ENCODE results near the gene OR52N4.
A peak's percentile ranks its signal among the peaks of the same experiment; 100 is the strongest.
"Not testable (repeated sequence)": the region's sequence is repeated elsewhere in the genome, so short reads cannot be mapped to it uniquely, and the experiment has no call there.

Gene OR52N4

DNA sequence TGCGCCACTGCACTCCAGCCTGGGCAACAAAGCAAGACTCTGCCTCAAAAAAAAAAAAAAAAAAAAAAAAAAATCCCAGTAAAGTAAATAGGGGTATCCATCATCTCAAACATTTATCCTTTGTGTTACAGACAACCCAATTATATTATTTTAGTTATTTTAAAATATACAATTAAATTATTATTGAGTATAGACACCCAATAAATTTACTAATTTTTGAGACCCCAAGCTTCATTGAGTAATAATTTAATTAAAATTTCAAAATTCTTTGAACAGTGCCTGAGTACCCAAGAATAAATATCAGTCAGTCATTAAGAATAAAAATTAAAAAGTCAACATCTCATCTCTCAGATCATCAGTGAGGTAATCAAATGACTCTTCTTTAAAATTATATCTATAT lies at the start of gene OR52N4:
Gene OR52N4, plus strand, starts transcription at position 301 of the 400 bp plus-strand sequence. CDS start 498 bp downstream, outside the sequence.
- H3K36me3 ChIP-seq (ENCODE audit: insufficient read depth): no peaks in the 10 kb centered on the region
- no peak within 1 kb of the TSS for H3K27ac ChIP-seq
- H3K4me3 ChIP-seq (IDR thresholded peaks at IDR 0.05; ENCODE audit: insufficient read depth, low read depth, low read length): no peak within 1 kb of the TSS
- no peak within 1 kb of the TSS for H3K4me2 ChIP-seq
- no peaks in the 10 kb centered on the region for H4K20me1 ChIP-seq (ENCODE audit: insufficient read depth)
- no peaks in the 10 kb centered on the region for H3K79me2 ChIP-seq (ENCODE audit: insufficient read depth, low read depth)
- no peaks in the 10 kb centered on the region for H3K27me3 ChIP-seq (ENCODE audit: insufficient read depth, low read depth)
- TF ChIP-seq, protein P1, sequence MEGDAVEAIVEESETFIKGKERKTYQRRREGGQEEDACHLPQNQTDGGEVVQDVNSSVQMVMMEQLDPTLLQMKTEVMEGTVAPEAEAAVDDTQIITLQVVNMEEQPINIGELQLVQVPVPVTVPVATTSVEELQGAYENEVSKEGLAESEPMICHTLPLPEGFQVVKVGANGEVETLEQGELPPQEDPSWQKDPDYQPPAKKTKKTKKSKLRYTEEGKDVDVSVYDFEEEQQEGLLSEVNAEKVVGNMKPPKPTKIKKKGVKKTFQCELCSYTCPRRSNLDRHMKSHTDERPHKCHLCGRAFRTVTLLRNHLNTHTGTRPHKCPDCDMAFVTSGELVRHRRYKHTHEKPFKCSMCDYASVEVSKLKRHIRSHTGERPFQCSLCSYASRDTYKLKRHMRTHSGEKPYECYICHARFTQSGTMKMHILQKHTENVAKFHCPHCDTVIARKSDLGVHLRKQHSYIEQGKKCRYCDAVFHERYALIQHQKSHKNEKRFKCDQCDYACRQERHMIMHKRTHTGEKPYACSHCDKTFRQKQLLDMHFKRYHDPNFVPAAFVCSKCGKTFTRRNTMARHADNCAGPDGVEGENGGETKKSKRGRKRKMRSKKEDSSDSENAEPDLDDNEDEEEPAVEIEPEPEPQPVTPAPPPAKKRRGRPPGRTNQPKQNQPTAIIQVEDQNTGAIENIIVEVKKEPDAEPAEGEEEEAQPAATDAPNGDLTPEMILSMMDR (conservative IDR thresholded peaks at IDR 0.05; ENCODE audit: low read depth, low read length): no peak
- no peaks in the 10 kb centered on the region for H3K4me1 ChIP-seq (ENCODE audit: low read depth, poor library complexity, severe bottlenecking)
- H3K9ac ChIP-seq: no peak within 1 kb of the TSS
- no peak within 1 kb of the TSS for H2AFZ ChIP-seq (ENCODE audit: low read depth)

DNA sequence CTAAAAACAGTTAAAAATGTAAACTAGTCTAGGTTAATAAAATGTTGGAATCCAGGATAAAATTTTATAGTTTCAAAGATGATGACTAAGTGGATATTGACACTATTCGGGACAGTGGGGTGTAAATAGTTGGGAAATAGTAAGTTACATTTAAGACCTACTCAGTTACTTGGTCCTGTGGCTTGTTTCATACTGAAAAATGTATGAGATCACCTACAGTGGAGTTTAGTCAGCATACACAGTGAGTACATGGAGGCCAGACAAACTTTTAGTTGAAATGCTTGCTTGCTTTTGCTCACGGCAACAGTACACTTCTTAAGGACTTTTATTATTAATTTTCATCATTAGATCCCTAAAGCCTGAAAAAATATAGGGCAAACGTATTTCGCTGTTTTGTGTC lies 48.4 kb upstream of the OR52N4 start:
- Histone ChIP-seq H3K4me3 (IDR thresholded peaks at IDR 0.05; ENCODE audit: insufficient read depth, low read depth, low read length) (no peak overlapping the region), H3K27ac (no peak overlapping the region), H4K20me1 (ENCODE audit: insufficient read depth) (no peaks in the 10 kb centered on the region), H3K9ac (no peak overlapping the region), H3K4me2 (no peak overlapping the region), H3K27me3 (ENCODE audit: insufficient read depth, low read depth) (no peaks in the 10 kb centered on the region), H3K79me2 (ENCODE audit: insufficient read depth, low read depth) (no peaks in the 10 kb centered on the region), H3K4me1 (ENCODE audit: low read depth, poor library complexity, severe bottlenecking) (no peaks in the 10 kb centered on the region), H3K36me3 (ENCODE audit: insufficient read depth) (no peaks in the 10 kb centered on the region), H2AFZ (ENCODE audit: low read depth) (no peak overlapping the region)
- TF ChIP-seq, protein P1 (conservative IDR thresholded peaks at IDR 0.05; ENCODE audit: low read depth, low read length): no peak

DNA sequence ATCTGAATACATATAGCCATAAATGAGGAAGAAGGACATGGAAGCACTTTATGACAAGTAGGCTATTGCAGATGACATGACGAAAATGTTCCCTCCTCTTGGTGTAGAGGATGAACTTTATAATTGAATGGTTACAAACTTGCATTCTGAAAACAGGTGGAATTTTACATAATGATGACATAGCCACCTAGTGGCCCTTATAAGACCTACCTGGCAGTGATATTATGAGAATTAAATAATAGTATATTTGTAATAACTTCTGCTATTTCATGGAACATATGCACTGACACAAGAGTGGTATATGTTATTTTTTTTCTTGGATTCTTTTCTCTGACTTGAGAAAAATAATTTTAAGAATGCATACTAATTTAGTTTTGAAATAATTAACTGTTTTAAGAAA lies 41.5 kb upstream of the OR52N4 start:
- H3K27ac ChIP-seq: no peak overlapping the region
- H3K4me2 ChIP-seq: no peak overlapping the region
- H3K9ac ChIP-seq: no peak overlapping the region
- no peaks in the 10 kb centered on the region for H3K79me2 ChIP-seq (ENCODE audit: insufficient read depth, low read depth)
- no peak overlapping the region for H2AFZ ChIP-seq (ENCODE audit: low read depth)
- H3K4me1 ChIP-seq (ENCODE audit: low read depth, poor library complexity, severe bottlenecking): no peaks in the 10 kb centered on the region
- no peaks in the 10 kb centered on the region for H3K27me3 ChIP-seq (ENCODE audit: insufficient read depth, low read depth)
- H3K36me3 ChIP-seq (ENCODE audit: insufficient read depth): no peaks in the 10 kb centered on the region
- no peaks in the 10 kb centered on the region for H4K20me1 ChIP-seq (ENCODE audit: insufficient read depth)
- TF ChIP-seq, protein P1 (conservative IDR thresholded peaks at IDR 0.05; ENCODE audit: low read depth, low read length): peak; percentile 26; the same call in 1 of the 2 replicates
- no peak overlapping the region for H3K4me3 ChIP-seq (IDR thresholded peaks at IDR 0.05; ENCODE audit: insufficient read depth, low read depth, low read length)

DNA sequence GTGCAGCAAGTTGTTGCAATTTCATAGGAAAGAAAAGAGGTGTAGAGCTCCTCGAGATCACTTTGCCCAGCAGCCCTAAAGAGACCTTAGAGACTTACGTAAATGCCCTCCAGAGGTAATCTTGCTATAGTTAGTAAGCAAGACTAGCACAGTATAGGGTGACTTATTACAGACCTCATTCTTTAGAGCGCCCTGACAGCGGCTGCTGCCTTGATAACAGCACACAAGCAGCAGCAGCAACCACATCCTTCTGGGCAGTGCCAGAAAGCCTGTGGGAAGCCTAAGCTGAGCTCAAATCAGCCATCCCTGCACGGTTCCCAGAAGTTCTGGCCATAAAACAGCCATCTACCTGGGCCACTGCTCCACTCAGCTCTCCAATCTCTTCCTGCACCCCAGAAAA lies 40.3 kb upstream of the OR52N4 start:
- TF ChIP-seq, protein P1 (conservative IDR thresholded peaks at IDR 0.05; ENCODE audit: low read depth, low read length): no peak

DNA sequence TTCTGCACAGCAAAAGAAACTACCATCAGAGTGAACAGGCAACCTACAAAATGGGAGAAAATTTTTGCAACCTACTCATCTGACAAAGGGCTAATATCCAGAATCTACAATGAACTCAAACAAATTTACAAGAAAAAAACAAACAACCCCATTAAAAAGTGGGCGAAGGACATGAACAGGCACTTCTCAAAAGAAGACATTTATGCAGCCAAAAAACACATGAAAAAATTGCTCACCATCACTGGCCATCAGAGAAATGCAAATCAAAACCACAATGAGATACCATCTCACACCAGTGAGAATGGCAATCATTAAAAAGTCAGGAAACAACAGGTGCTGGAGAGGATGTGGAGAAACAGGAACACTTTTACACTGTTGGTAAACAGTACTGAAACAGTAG lies 37.5 kb upstream of the OR52N4 start:
- H3K4me1 ChIP-seq (ENCODE audit: low read depth, poor library complexity, severe bottlenecking); H3K27ac ChIP-seq; H3K79me2 ChIP-seq (ENCODE audit: insufficient read depth, low read depth); H2AFZ ChIP-seq (ENCODE audit: low read depth); H3K4me3 ChIP-seq (IDR thresholded peaks at IDR 0.05; ENCODE audit: insufficient read depth, low read depth, low read length); H4K20me1 ChIP-seq (ENCODE audit: insufficient read depth); H3K9ac ChIP-seq; H3K4me2 ChIP-seq; H3K36me3 ChIP-seq (ENCODE audit: insufficient read depth); H3K27me3 ChIP-seq (ENCODE audit: insufficient read depth, low read depth): not testable (repeated sequence)

More for the DNA sequence above, 40.3 kb upstream of the OR52N4 start:
- no peaks in the 10 kb centered on the region for H3K4me1 ChIP-seq (ENCODE audit: low read depth, poor library complexity, severe bottlenecking)
- H3K79me2 ChIP-seq (ENCODE audit: insufficient read depth, low read depth): no peaks in the 10 kb centered on the region
- no peaks in the 10 kb centered on the region for H4K20me1 ChIP-seq (ENCODE audit: insufficient read depth)
- H3K4me3 ChIP-seq (IDR thresholded peaks at IDR 0.05; ENCODE audit: insufficient read depth, low read depth, low read length): no peak overlapping the region
- no peak overlapping the region for H2AFZ ChIP-seq (ENCODE audit: low read depth)
- no peak overlapping the region for H3K27ac ChIP-seq
- no peak overlapping the region for H3K9ac ChIP-seq
- H3K4me2 ChIP-seq: no peak overlapping the region
- no peaks in the 10 kb centered on the region for H3K36me3 ChIP-seq (ENCODE audit: insufficient read depth)
- no peaks in the 10 kb centered on the region for H3K27me3 ChIP-seq (ENCODE audit: insufficient read depth, low read depth)
